ENCODE data around the gene FOXN4.

DNA sequence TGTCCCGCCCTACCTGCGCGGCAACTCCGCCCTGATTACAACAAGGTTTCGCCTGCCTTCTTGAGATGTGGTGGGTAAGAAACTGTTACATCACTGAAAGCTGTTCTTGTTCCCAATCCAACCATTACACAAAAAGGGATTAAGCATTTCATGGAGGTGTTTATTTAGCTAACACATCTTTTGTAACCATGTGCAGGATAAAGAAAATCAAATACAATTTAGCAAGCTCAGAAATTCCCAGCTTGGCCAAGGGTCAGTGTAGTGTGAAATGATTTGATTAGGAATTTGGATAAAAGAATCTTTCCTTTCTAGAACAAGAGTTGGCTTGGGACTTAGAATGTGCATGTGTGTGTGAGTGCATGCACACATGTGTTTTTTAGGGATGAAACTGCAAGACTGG lies 6.3 kb downstream of the FOXN4 start:
- TF ChIP-seq, protein P1, sequence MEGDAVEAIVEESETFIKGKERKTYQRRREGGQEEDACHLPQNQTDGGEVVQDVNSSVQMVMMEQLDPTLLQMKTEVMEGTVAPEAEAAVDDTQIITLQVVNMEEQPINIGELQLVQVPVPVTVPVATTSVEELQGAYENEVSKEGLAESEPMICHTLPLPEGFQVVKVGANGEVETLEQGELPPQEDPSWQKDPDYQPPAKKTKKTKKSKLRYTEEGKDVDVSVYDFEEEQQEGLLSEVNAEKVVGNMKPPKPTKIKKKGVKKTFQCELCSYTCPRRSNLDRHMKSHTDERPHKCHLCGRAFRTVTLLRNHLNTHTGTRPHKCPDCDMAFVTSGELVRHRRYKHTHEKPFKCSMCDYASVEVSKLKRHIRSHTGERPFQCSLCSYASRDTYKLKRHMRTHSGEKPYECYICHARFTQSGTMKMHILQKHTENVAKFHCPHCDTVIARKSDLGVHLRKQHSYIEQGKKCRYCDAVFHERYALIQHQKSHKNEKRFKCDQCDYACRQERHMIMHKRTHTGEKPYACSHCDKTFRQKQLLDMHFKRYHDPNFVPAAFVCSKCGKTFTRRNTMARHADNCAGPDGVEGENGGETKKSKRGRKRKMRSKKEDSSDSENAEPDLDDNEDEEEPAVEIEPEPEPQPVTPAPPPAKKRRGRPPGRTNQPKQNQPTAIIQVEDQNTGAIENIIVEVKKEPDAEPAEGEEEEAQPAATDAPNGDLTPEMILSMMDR (IDR thresholded peaks at IDR 0.05; ENCODE audit: extremely low read depth in 1 of 2, insufficient read depth in 1 of 2, low read depth in 1 of 2, low read length in 2 of 2): no peak
- no peak for TF ChIP-seq EZH2 (IDR thresholded peaks at IDR 0.05; ENCODE audit: borderline replicate concordance, low read depth, low read length, severe bottlenecking)
- TF ChIP-seq, protein P2, sequence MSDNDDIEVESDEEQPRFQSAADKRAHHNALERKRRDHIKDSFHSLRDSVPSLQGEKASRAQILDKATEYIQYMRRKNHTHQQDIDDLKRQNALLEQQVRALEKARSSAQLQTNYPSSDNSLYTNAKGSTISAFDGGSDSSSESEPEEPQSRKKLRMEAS (IDR thresholded peaks at IDR 0.05; ENCODE audit: insufficient read depth, insufficient read length): no peak
- no peak for TF ChIP-seq POLR2A (IDR thresholded peaks at IDR 0.05; ENCODE audit: low read depth, low read length)

All from endothelial cell of umbilical vein (primary cell).